PC-3 (cell line): ENCODE measurements around the gene TSGA10. TPM values are rescaled to one million over a fixed set of nuclear protein-coding genes. Genes with fewer than 3 reads are reported as not detected.

Experiments
- ATAC-seq: fragments of 200-7000 bp; cut with Tn5 transposase; 2 replicates; pipeline ENCODE4 v1.9.1; 2020; ENCODE audit warnings: mild to moderate bottlenecking, moderate library complexity
- BruUV-seq: library from RNA; stranded (reverse); fragments of 400-500 nt; replicated peaks from 2 replicates; lab custom pipeline; 2021; lab: Mats Ljungman, UMichigan
- CTCF ChIA-PET: fragments of 300-600 bp; sonication (Branson Sonifier 250); formaldehyde crosslinking; loops from one replicate; lab custom pipeline; 2022; ENCODE audit warnings: antibody characterized with exemption; lab: Charles Lee
- POLR2A ChIA-PET: fragments of 300-600 bp; sonication (Branson Sonifier 250); formaldehyde crosslinking; loops from one replicate; lab custom pipeline; 2022; ENCODE audit warnings: antibody characterized with exemption; ENCODE audit not compliant: unreplicated experiment; lab: Charles Lee
- DNase-seq: peaks from one replicate; pipeline ENCODE4 v3.0.0-alpha.2; 2015
- H2AFZ ChIP-seq: fragments of 300-600 bp; sonication (generic); 2 replicates; pipeline ENCODE4 v1.6.0; 2016; ENCODE audit warnings: antibody characterized with exemption, low read length
- H3F3A ChIP-seq: fragments of 300-600 bp; sonication (generic); one replicate; pipeline ENCODE4 v1.6.0; 2017; ENCODE audit warnings: antibody characterized with exemption, low read length, control low read depth, mild to moderate bottlenecking; ENCODE audit not compliant: unreplicated experiment
- H3K27ac ChIP-seq: fragments of 300-600 bp; sonication (generic); 2 replicates; pipeline ENCODE4 v1.5.1; 2016; ENCODE audit warnings: mild to moderate bottlenecking, low read length
- H3K27me3 ChIP-seq: fragments of 300-600 bp; sonication (generic); 2 replicates; pipeline ENCODE4 v1.6.1; 2016; ENCODE audit warnings: low read length, mixed read lengths
- H3K36me3 ChIP-seq: fragments of 300-600 bp; sonication (generic); 2 replicates; pipeline ENCODE4 v1.6.1; 2016; ENCODE audit warnings: low read depth, mixed run types, low read length, mixed read lengths
- H3K4me1 ChIP-seq: fragments of 300-600 bp; sonication (generic); 2 replicates; pipeline ENCODE4 v1.5.1; 2016; ENCODE audit warnings: low read length; ENCODE audit not compliant: insufficient read depth
- H3K4me2 ChIP-seq: fragments of 300-600 bp; sonication (generic); 2 replicates; pipeline ENCODE4 v1.6.0; 2016; ENCODE audit warnings: low read length
- H3K4me3 ChIP-seq: fragments of 300-600 bp; sonication (generic); 2 replicates; pipeline ENCODE4 v1.5.1; 2016; ENCODE audit warnings: mild to moderate bottlenecking, low read length, mixed read lengths
- H3K79me2 ChIP-seq: fragments of 300-600 bp; sonication (generic); 2 replicates; pipeline ENCODE4 v1.6.1; 2017; ENCODE audit warnings: low read length, mixed read lengths
- H3K9ac ChIP-seq: fragments of 300-600 bp; sonication (generic); 2 replicates; pipeline ENCODE4 v1.6.0; 2016; ENCODE audit warnings: mild to moderate bottlenecking, low read length
- H3K9me2 ChIP-seq: fragments of 300-600 bp; sonication (generic); replicated peaks from 2 replicates; pipeline ENCODE4 v1.6.1; 2016; ENCODE audit warnings: mixed run types, low read length, mixed read lengths
- H3K9me3 ChIP-seq: fragments of 300-600 bp; sonication (generic); 2 replicates; pipeline ENCODE4 v1.6.1; 2016; ENCODE audit warnings: low read length, mixed read lengths
- H4K20me1 ChIP-seq: fragments of 300-600 bp; sonication (generic); 2 replicates; pipeline ENCODE4 v1.6.1; 2016; ENCODE audit warnings: low read length, mixed read lengths
- CTCF ChIP-seq: fragments of 300-600 bp; sonication (generic); conservative IDR thresholded peaks from 2 replicates; pipeline ENCODE4 v1.5.1; 2017; ENCODE audit warnings: antibody characterized with exemption, low read depth, mild to moderate bottlenecking, low read length
- EZH2 ChIP-seq: fragments of 300-600 bp; sonication (generic); IDR thresholded peaks from one replicate; pipeline ENCODE4 v1.6.1; 2017; ENCODE audit warnings: antibody characterized with exemption, mild to moderate bottlenecking, low read length; ENCODE audit not compliant: unreplicated experiment
- EZH2phosphoT487 ChIP-seq: fragments of 300-600 bp; sonication (generic); IDR thresholded peaks from 2 replicates; pipeline ENCODE4 v1.6.1; 2018; ENCODE audit warnings: mild to moderate bottlenecking, antibody characterized with exemption, low read length, borderline replicate concordance
- intact Hi-C: fragments of 100-400 bp; cut with micrococcal nuclease; formaldehyde crosslinking; loops from 2 replicates; pipeline ENCODE4 v1.9.0; 2023
- total RNA-seq: library from RNA; depleted of rRNA; stranded (reverse); fragments of >200 nt; gene quantifications from 2 replicates; pipeline ENCODE4 v1.2.3, GENCODE V29; 2014

The TSGA10 gene
- total RNA-seq, 1 experiment from 2014 or later = 8.9 TPM

DNA sequence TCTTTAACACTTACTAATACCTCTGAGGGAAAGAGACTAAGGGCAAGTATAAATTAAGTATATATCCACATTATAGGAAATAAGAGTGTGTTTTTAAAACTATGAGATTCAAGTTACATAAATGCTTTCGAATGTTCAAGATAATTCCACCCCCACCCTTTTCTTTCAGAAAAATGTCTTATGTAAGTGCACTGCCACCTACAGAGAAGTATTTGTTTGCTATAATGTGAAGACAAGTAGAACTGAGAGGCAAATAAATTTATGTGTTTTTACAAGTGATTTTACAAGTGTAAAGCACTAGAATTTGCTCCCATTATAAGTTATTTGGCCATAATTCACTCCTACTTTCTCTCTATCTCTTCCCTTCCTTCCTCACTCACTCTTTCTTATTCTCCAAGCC is 118.8 kb downstream of the TSGA10 start:
- H3K9ac ChIP-seq = no peak overlapping the region
- H3K4me1 ChIP-seq = no peaks in the 10 kb centered on the region
- no peak overlapping the region for H3K4me3 ChIP-seq
- intact Hi-C loops = no loop called here
- H3K27me3 ChIP-seq = no peaks in the 10 kb centered on the region
- ChIA-PET POLR2A (no interaction called here), CTCF (no interaction called here)
- H4K20me1 ChIP-seq = no peaks in the 10 kb centered on the region
- ATAC-seq (no peak), DNase-seq (peak; percentile 8)
- TF ChIP-seq CTCF (0 out of 2 replicates have a peak, but pooled peaks have one; percentile 31), EZH2phosphoT487 (no peak)
- no peaks in the 10 kb centered on the region for H3K9me2 ChIP-seq
- H3K4me2 ChIP-seq = no peak overlapping the region
- no TSS peak for BruUV-seq
- no peak overlapping the region for H3K27ac ChIP-seq
- no peaks in the 10 kb centered on the region for H3K36me3 ChIP-seq
- H3F3A ChIP-seq = no peaks in the 10 kb centered on the region
- H3K79me2 ChIP-seq = no peaks in the 10 kb centered on the region
- no peak overlapping the region for H2AFZ ChIP-seq
- H3K9me3 ChIP-seq = no peaks in the 10 kb centered on the region

DNA sequence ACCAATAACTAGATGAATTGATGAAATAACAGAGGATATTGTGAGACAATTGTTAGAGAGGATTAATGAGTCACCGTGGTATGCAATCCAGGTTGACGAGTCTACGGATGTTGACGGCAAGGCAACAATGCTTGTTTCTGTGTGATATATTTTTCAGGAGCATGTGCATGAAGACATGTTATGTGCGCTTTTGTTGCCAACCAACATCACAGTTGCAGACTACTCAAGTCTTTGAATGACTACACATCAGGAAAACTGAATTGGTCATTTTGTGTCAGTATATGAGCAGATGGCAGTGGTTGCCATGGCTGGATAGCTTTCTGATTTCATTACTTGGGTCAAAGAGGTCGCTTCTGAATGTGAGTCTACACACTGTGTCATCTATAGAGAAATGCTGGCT is 122.0 kb downstream of the TSGA10 start:
- TF ChIP-seq CTCF = no peak
- TF ChIP-seq EZH2phosphoT487 = no peak
- no peak for TF ChIP-seq EZH2
- no peaks in the 10 kb centered on the region for H3K79me2 ChIP-seq
- no peaks in the 10 kb centered on the region for H3K36me3 ChIP-seq
- H3K9me3 ChIP-seq = no peaks in the 10 kb centered on the region
- POLR2A ChIA-PET = no interaction called here
- DNase-seq = peak; percentile 64
- no peaks in the 10 kb centered on the region for H3K27me3 ChIP-seq
- no peak overlapping the region for H3K27ac ChIP-seq
- ATAC-seq = no peak; the same call in 1 of the 2 replicates
- intact Hi-C loops = no loop called here
- H3K4me1 ChIP-seq = no peaks in the 10 kb centered on the region
- H4K20me1 ChIP-seq = no peaks in the 10 kb centered on the region
- no peak overlapping the region for H3K9ac ChIP-seq
- H3K4me2 ChIP-seq = no peak overlapping the region
- no peaks in the 10 kb centered on the region for H3K9me2 ChIP-seq
- CTCF ChIA-PET = interaction anchor here (0.5 kb wide), 1 partner anchor 376 kb away, joined by 8 read pairs; no protein-coding TSS in a partner anchor
- H3F3A ChIP-seq = no peaks in the 10 kb centered on the region
- no peak overlapping the region for H2AFZ ChIP-seq
- BruUV-seq = no TSS peak
- no peak overlapping the region for H3K4me3 ChIP-seq

GRCh38 chr2:99032001-99032400 is 122.7 kb downstream of the TSGA10 start:
- no peaks in the 10 kb centered on the region for H3K27me3 ChIP-seq
- CTCF ChIA-PET = no interaction called here
- no peaks in the 10 kb centered on the region for H3K79me2 ChIP-seq
- no peaks in the 10 kb centered on the region for H3K36me3 ChIP-seq
- H3K4me1 ChIP-seq = no peaks in the 10 kb centered on the region
- DNase-seq (no peak), ATAC-seq (no peak)
- H2AFZ ChIP-seq = no peak overlapping the region
- no peak overlapping the region for H3K9ac ChIP-seq
- TF ChIP-seq EZH2 (no peak), EZH2phosphoT487 (no peak), CTCF (no peak)
- H4K20me1 ChIP-seq = no peaks in the 10 kb centered on the region
- intact Hi-C loops = no loop called here
- H3K9me2 ChIP-seq = no peaks in the 10 kb centered on the region
- H3F3A ChIP-seq = no peaks in the 10 kb centered on the region
- H3K4me3 ChIP-seq = no peak overlapping the region
- POLR2A ChIA-PET = no interaction called here
- no peak overlapping the region for H3K4me2 ChIP-seq
- no TSS peak for BruUV-seq
- H3K27ac ChIP-seq = no peak overlapping the region
- H3K9me3 ChIP-seq = no peaks in the 10 kb centered on the region
